ENCODE results near the gene INO80E.
A peak's percentile ranks its signal among the peaks of the same experiment; 100 is the strongest.

Gene INO80E

DNA sequence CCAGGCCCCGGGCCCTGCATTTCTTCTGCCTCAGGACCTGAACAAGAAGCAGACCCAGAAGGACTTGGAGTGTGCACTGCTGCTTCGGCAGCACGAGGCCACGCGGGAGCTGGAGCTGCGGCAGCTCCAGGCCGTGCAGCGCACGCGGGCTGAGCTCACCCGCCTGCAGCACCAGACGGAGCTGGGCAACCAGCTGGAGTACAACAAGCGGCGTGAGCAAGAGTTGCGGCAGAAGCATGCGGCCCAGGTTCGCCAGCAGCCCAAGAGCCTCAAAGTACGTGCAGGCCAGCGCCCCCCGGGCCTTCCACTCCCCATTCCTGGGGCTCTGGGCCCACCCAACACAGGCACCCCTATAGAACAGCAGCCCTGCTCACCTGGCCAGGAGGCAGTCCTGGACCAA, 9.8 kb upstream of the INO80E start:
- H3K4me1 ChIP-seq (ENCODE audit: control insufficient read depth, insufficient read depth, low read length), result no peaks in the 10 kb centered on the region
- no peak overlapping the region for H3K9ac ChIP-seq (ENCODE audit: low read length in 2 of 2)
- peaks cover 74 to 77% of the 10 kb centered on the region in 2 donors for H3K36me3 ChIP-seq (ENCODE audit: control insufficient read depth in 2 of 2, insufficient read depth in 2 of 2, low read length in 2 of 2)
- H3K27ac ChIP-seq (ENCODE audit: low read length), result no peak overlapping the region
- H3K4me3 ChIP-seq (ENCODE audit: low read length in 2 of 2), result no peak overlapping the region
- no peaks in the 10 kb centered on the region for H3K9me3 ChIP-seq (ENCODE audit: control insufficient read depth in 2 of 2, low read length in 2 of 2)
- no peaks in the 10 kb centered on the region for H3K27me3 ChIP-seq (ENCODE audit: control insufficient read depth in 1 of 2, insufficient read depth in 2 of 2, low read length in 2 of 2)

DNA sequence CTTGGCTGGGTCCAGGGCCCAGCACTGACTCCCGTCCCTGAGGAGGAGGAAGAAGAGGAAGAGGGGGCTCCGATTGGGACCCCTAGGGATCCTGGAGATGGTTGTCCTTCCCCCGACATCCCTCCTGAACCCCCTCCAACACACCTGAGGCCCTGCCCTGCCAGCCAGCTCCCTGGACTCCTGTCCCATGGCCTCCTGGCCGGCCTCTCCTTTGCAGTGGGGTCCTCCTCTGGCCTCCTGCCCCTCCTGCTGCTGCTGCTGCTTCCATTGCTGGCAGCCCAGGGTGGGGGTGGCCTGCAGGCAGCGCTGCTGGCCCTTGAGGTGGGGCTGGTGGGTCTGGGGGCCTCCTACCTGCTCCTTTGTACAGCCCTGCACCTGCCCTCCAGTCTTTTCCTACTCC, 9.1 kb upstream of the INO80E start:
- Histone ChIP-seq H3K27ac (ENCODE audit: low read length) (no peak overlapping the region), H3K9ac (ENCODE audit: low read length in 2 of 2) (no peak overlapping the region), H3K36me3 (ENCODE audit: control insufficient read depth in 2 of 2, insufficient read depth in 2 of 2, low read length in 2 of 2) (peaks cover 70 to 71% of the 10 kb centered on the region in 2 donors), H3K27me3 (ENCODE audit: control insufficient read depth in 1 of 2, insufficient read depth in 2 of 2, low read length in 2 of 2) (no peaks in the 10 kb centered on the region), H3K4me1 (ENCODE audit: control insufficient read depth, insufficient read depth, low read length) (no peaks in the 10 kb centered on the region), H3K9me3 (ENCODE audit: control insufficient read depth in 2 of 2, low read length in 2 of 2) (no peaks in the 10 kb centered on the region), H3K4me3 (ENCODE audit: low read length in 2 of 2) (no peak overlapping the region)

DNA sequence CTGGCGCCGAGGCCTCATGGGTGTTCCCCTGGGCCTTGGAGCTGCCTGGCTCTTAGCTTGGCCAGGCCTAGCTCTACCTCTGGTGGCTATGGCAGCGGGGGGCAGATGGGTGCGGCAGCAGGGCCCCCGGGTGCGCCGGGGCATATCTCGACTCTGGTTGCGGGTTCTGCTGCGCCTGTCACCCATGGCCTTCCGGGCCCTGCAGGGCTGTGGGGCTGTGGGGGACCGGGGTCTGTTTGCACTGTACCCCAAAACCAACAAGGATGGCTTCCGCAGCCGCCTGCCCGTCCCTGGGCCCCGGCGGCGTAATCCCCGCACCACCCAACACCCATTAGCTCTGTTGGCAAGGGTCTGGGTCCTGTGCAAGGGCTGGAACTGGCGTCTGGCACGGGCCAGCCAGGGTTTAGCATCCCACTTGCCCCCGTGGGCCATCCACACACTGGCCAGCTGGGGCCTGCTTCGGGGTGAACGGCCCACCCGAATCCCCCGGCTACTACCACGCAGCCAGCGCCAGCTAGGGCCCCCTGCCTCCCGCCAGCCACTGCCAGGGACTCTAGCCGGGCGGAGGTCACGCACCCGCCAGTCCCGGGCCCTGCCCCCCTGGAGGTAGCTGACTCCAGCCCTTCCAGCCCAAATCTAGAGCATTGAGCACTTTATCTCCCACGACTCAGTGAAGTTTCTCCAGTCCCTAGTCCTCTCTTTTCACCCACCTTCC, 8.5 kb upstream of the INO80E start:
- Histone ChIP-seq H3K9me3 (ENCODE audit: control insufficient read depth in 2 of 2, low read length in 2 of 2) (no peaks in the 10 kb centered on the region), H3K9ac (ENCODE audit: low read length in 2 of 2) (no peak overlapping the region), H3K36me3 (ENCODE audit: control insufficient read depth in 2 of 2, insufficient read depth in 2 of 2, low read length in 2 of 2) (peaks cover 68 to 70% of the 10 kb centered on the region in 2 donors), H3K27ac (ENCODE audit: low read length) (no peak overlapping the region), H3K27me3 (ENCODE audit: control insufficient read depth in 1 of 2, insufficient read depth in 2 of 2, low read length in 2 of 2) (no peaks in the 10 kb centered on the region), H3K4me1 (ENCODE audit: control insufficient read depth, insufficient read depth, low read length) (no peaks in the 10 kb centered on the region), H3K4me3 (ENCODE audit: low read length in 2 of 2) (no peak overlapping the region)

DNA sequence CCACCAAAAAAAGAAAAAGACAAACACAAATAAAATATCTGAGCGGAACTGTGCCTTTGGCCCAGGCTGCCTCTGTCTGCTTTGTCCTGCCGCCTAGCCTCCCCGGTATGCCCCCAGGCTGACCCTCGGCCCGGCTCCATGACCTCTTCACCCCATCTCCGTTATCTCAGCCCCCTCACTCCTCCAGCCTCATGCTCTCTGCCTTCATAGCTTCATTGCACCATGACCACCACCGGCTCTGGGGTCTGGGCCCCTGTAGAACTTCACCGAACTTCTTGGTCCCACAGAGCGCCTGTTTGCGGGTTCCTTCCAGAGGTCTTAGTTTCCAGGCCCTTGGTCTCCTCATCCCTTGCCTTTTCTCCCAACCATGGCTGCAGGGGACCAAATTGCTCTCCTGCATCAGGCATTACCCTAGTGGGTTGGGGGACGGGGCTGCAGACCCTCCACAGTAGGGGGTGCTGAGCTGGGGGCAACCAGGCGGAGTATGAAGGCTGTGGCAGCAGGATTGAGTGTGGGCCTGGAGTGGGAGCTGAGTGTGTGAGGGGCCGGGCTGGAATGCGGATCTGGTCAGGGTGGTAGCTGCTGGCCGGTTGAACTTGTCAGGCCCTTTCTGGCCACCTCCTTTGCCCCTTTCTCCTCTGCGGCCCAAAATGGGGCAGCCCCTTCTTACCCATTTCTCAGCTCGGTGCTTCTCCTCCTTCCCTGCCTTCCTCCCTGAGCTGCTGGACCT, 7.5 kb upstream of the INO80E start:
- no peaks in the 10 kb centered on the region for H3K27me3 ChIP-seq (ENCODE audit: control insufficient read depth in 1 of 2, insufficient read depth in 2 of 2, low read length in 2 of 2)
- no peak overlapping the region for H3K4me3 ChIP-seq (ENCODE audit: low read length in 2 of 2)
- no peak overlapping the region for H3K27ac ChIP-seq (ENCODE audit: low read length)
- no peak overlapping the region for H3K9ac ChIP-seq (ENCODE audit: low read length in 2 of 2)
- H3K4me1 ChIP-seq (ENCODE audit: control insufficient read depth, insufficient read depth, low read length), result no peaks in the 10 kb centered on the region
- H3K9me3 ChIP-seq (ENCODE audit: control insufficient read depth in 2 of 2, low read length in 2 of 2), result no peaks in the 10 kb centered on the region
- H3K36me3 ChIP-seq (ENCODE audit: control insufficient read depth in 2 of 2, insufficient read depth in 2 of 2, low read length in 2 of 2), result peaks cover 66 to 68% of the 10 kb centered on the region in 2 donors

DNA sequence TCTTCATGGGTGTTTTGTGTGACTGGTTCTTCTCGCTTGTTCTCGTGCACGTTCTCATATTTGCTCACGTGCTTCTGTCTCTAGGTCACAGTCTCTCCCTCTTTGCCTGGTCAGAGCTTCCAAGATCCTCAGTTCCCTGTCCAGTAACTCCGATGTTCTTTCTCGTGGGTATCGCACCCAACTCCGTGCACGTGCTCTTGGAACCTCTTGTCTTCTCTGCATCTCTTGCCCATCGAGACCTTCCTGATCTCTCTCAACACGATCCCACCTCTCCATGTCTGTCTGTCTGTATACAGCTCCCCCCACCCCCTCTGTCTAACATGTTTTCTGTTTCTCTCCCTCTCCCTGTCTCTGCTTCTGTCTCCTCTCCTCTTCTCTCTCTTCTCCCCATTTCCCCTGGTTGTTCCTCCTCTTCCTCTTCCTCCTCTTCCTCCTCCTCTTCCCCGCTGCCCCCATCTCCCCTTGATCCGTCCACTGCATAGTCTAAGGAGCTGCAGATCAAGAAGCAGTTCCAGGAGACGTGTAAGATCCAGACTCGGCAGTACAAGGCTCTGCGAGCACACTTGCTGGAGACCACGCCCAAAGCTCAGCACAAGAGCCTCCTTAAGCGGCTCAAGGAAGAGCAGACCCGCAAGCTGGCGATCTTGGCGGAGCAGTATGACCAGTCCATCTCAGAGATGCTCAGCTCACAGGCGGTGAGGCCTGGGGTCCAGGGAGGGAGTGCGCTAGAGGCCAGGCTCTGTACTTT, 6.8 kb upstream of the INO80E start:
- Histone ChIP-seq H3K27ac (ENCODE audit: low read length) (no peak overlapping the region), H3K27me3 (ENCODE audit: control insufficient read depth in 1 of 2, insufficient read depth in 2 of 2, low read length in 2 of 2) (no peaks in the 10 kb centered on the region), H3K4me1 (ENCODE audit: control insufficient read depth, insufficient read depth, low read length) (peaks cover 2% of the 10 kb centered on the region), H3K36me3 (ENCODE audit: control insufficient read depth in 2 of 2, insufficient read depth in 2 of 2, low read length in 2 of 2) (peaks cover 61 to 65% of the 10 kb centered on the region in 2 donors), H3K9me3 (ENCODE audit: control insufficient read depth in 2 of 2, low read length in 2 of 2) (no peaks in the 10 kb centered on the region), H3K4me3 (ENCODE audit: low read length in 2 of 2) (no peak overlapping the region), H3K9ac (ENCODE audit: low read length in 2 of 2) (no peak overlapping the region)

DNA sequence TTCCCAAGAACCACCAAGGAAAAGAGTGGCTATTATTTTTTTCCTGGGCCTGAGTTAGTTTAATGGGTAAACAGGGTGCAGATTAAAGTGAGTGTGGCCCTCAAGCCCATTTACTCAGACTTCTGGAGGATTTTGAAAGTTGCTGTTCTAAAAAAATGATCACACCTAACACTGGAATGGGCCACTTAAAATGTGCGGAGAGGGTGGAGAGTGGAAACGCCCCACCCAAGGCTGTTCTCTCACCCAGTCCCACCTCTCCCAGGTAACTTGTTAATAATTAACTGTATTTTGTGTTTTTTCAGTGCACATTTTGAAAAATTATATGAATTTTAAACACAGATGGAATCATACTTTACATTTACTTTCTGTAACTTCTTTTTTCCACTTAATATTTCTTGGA, 6.0 kb upstream of the INO80E start:
- Histone ChIP-seq H3K9me3 (ENCODE audit: control insufficient read depth in 2 of 2, low read length in 2 of 2) (no peaks in the 10 kb centered on the region), H3K4me3 (ENCODE audit: low read length in 2 of 2) (no peak overlapping the region), H3K9ac (ENCODE audit: low read length in 2 of 2) (no peak overlapping the region), H3K27ac (ENCODE audit: low read length) (no peak overlapping the region), H3K36me3 (ENCODE audit: control insufficient read depth in 2 of 2, insufficient read depth in 2 of 2, low read length in 2 of 2) (peaks cover 53 to 57% of the 10 kb centered on the region in 2 donors), H3K4me1 (ENCODE audit: control insufficient read depth, insufficient read depth, low read length) (peaks cover 10% of the 10 kb centered on the region), H3K27me3 (ENCODE audit: control insufficient read depth in 1 of 2, insufficient read depth in 2 of 2, low read length in 2 of 2) (no peaks in the 10 kb centered on the region)

DNA sequence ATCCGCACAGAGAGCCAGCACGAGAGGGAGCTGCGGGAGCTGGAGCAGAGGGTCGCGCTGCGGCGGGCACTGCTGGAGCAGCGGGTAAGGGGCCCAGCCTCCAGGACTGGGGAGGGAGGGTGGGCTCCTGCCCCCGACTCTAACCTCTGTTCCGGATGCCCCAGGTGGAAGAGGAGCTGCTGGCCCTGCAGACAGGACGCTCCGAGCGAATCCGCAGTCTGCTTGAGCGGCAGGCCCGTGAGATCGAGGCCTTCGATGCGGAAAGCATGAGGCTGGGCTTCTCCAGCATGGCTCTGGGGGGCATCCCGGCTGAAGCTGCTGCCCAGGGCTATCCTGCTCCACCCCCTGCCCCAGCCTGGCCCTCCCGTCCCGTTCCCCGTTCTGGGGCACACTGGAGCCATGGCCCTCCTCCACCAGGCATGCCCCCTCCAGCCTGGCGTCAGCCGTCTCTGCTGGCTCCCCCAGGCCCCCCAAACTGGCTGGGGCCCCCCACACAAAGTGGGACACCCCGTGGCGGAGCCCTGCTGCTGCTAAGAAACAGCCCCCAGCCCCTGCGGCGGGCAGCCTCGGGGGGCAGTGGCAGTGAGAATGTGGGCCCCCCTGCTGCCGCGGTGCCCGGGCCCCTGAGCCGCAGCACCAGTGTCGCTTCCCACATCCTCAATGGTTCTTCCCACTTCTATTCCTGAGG, 5.0 kb upstream of the INO80E start:
- Histone ChIP-seq H3K36me3 (ENCODE audit: control insufficient read depth in 2 of 2, insufficient read depth in 2 of 2, low read length in 2 of 2) (peaks cover 43 to 47% of the 10 kb centered on the region in 2 donors), H3K27me3 (ENCODE audit: control insufficient read depth in 1 of 2, insufficient read depth in 2 of 2, low read length in 2 of 2) (no peaks in the 10 kb centered on the region), H3K4me3 (ENCODE audit: low read length in 2 of 2) (no peak overlapping the region), H3K4me1 (ENCODE audit: control insufficient read depth, insufficient read depth, low read length) (peaks cover 13% of the 10 kb centered on the region), H3K9ac (ENCODE audit: low read length in 2 of 2) (no peak overlapping the region), H3K27ac (ENCODE audit: low read length) (no peak overlapping the region), H3K9me3 (ENCODE audit: control insufficient read depth in 2 of 2, low read length in 2 of 2) (no peaks in the 10 kb centered on the region)

DNA sequence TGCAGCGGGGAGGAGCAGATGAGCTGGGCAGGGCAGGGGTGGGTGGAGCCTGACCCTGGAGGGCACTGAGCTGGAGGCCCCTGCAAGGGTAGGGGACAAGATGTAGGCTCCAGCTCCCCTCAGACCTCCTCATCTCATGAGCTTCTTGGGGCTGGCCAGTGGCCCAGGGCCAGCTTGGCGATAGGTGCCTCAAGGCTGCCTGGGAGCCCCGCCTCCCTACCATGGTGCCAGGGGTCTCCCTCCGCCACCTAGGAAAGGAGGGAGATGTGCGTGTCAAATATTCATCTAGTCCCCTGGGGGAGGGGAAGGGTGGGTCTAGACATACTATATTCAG, 4.5 kb upstream of the INO80E start:
- Histone ChIP-seq H3K9ac (ENCODE audit: low read length in 2 of 2) (no peak overlapping the region), H3K9me3 (ENCODE audit: control insufficient read depth in 2 of 2, low read length in 2 of 2) (no peaks in the 10 kb centered on the region), H3K27ac (ENCODE audit: low read length) (peak overlapping the region; percentile 11), H3K4me3 (ENCODE audit: low read length in 2 of 2) (no peak overlapping the region), H3K36me3 (ENCODE audit: control insufficient read depth in 2 of 2, insufficient read depth in 2 of 2, low read length in 2 of 2) (peaks cover 38 to 42% of the 10 kb centered on the region in 2 donors), H3K27me3 (ENCODE audit: control insufficient read depth in 1 of 2, insufficient read depth in 2 of 2, low read length in 2 of 2) (no peaks in the 10 kb centered on the region), H3K4me1 (ENCODE audit: control insufficient read depth, insufficient read depth, low read length) (peaks cover 17% of the 10 kb centered on the region)

DNA sequence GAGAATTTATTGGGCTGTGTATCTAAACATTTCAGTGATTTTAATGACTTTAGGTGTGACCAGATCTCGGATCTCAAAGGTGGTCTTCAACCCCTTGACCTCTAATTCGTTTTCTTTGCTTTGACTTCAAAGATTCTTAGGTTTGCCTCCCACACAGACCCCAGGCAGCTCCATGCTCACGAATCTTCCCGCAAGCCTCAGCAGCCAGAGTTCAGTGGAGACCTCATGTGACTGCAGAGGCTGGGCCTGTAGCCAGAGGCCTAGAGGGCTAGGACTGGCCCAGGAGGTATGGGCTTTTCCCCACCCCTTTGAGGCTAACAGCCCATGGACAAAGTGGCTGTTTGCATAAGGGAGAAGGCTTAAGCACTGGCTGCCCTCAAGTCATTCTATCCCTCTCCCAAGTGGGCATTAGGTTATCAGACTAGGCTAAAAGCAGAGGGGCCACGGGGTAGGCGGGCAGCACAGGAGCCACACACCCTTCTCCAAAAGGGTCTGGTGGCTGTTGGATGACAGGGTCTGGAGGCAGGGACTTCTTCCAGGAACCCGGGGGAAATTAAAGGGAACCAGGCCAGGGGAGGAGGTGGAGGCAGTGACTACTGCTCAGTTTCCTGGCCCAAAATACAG, 3.6 kb upstream of the INO80E start:
- peak overlapping the region; percentile 11 for H3K27ac ChIP-seq (ENCODE audit: low read length)
- no peaks in the 10 kb centered on the region for H3K9me3 ChIP-seq (ENCODE audit: control insufficient read depth in 2 of 2, low read length in 2 of 2)
- H3K36me3 ChIP-seq (ENCODE audit: control insufficient read depth in 2 of 2, insufficient read depth in 2 of 2, low read length in 2 of 2), result peaks cover 34 to 37% of the 10 kb centered on the region in 2 donors
- no peak overlapping the region for H3K9ac ChIP-seq (ENCODE audit: low read length in 2 of 2)
- H3K4me3 ChIP-seq (ENCODE audit: low read length in 2 of 2), result no peak overlapping the region
- H3K27me3 ChIP-seq (ENCODE audit: control insufficient read depth in 1 of 2, insufficient read depth in 2 of 2, low read length in 2 of 2), result no peaks in the 10 kb centered on the region
- H3K4me1 ChIP-seq (ENCODE audit: control insufficient read depth, insufficient read depth, low read length), result peaks cover 22% of the 10 kb centered on the region

DNA sequence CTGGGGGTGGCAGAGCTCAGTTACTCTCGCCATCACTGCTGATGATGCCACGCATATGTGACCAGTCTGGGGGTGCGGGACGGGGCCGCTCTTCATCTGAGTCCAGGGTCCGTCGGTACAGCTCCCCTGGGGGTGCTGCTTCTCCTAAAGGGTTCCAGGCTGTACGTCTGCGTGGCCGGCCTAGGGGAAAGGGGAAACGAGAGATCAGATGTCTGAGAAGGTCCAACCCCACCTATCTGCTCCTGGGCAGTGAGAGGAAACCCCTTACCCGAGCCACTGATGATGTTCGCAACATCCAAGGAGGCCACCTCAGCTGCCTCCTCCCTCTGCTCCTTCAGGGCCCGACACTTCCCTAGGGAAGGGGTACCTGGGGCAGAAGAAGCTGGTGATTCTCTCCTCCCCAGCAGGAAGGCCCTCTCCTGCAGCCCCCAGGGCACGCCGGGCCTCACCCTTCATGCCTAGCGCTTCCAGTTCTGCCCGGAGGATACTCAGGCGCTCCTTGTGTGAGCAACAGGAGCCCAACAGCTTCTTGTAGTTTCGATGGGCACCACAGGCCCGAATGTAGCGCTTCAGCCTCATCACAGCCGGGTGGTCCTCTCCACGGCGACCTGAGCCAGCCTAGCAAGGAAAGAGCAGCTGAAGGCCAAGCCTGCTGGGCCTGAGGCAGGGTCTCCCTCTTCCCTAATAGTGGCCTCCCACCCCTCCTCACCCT, 2.7 kb upstream of the INO80E start:
- H3K9me3 ChIP-seq (ENCODE audit: control insufficient read depth in 2 of 2, low read length in 2 of 2), result no peaks in the 10 kb centered on the region
- H3K36me3 ChIP-seq (ENCODE audit: control insufficient read depth in 2 of 2, insufficient read depth in 2 of 2, low read length in 2 of 2), result peaks cover 32 to 34% of the 10 kb centered on the region in 2 donors
- no peak overlapping the region for H3K27ac ChIP-seq (ENCODE audit: low read length)
- no peaks in the 10 kb centered on the region for H3K27me3 ChIP-seq (ENCODE audit: control insufficient read depth in 1 of 2, insufficient read depth in 2 of 2, low read length in 2 of 2)
- no peak overlapping the region for H3K4me3 ChIP-seq (ENCODE audit: low read length in 2 of 2)
- peaks cover 22% of the 10 kb centered on the region for H3K4me1 ChIP-seq (ENCODE audit: control insufficient read depth, insufficient read depth, low read length)
- no peak overlapping the region for H3K9ac ChIP-seq (ENCODE audit: low read length in 2 of 2)
